HepG2 (cell line): ENCODE measurements around the gene AUH. TPM values are rescaled to one million over a fixed set of nuclear protein-coding genes. Genes with fewer than 3 reads are reported as not detected.

ENCODE experiments used
- ARID2 ChIP-seq: sonication (generic); formaldehyde crosslinking; IDR thresholded peaks from 2 replicates; pipeline ENCODE4 v1.8.1; 2022; ENCODE audit warnings: mild to moderate bottlenecking, missing genetic modification reagents, borderline replicate concordance
- DMAP1 ChIP-seq: IDR thresholded peaks from 2 replicates; pipeline ENCODE4 v1.6.1; 2016
- ELF3 ChIP-seq: IDR thresholded peaks from 2 replicates; pipeline ENCODE4 v1.6.1; 2016; ENCODE audit warnings: missing genetic modification reagents, missing compliant biosample characterization
- GFI1 ChIP-seq: sonication (generic); formaldehyde crosslinking; IDR thresholded peaks from 2 replicates; pipeline ENCODE4 v1.5.0; 2020; ENCODE audit warnings: missing genetic modification reagents, mild to moderate bottlenecking, borderline replicate concordance
- KDM6A ChIP-seq: IDR thresholded peaks from 2 replicates; pipeline ENCODE4 v1.6.1; 2016; ENCODE audit warnings: low read depth
- MXI1 ChIP-seq: IDR thresholded peaks from 3 replicates; pipeline ENCODE4 v1.6.1; 2012; ENCODE audit warnings: low read depth, low read length, inconsistent platforms, borderline replicate concordance
- SIX4 ChIP-seq: sonication (generic); formaldehyde crosslinking; IDR thresholded peaks from 2 replicates; pipeline ENCODE4 v1.4.0; 2020; ENCODE audit warnings: missing genetic modification reagents
- SOX13 ChIP-seq, 3 experiments: fragments of 450-650 bp in 1 of 3; sonication (generic) in 1 of 3; formaldehyde crosslinking in 1 of 3; IDR thresholded peaks in 2 of 3; conservative IDR thresholded peaks in 1 of 3; 2 replicates each; pipeline versions ENCODE4 v1.5.0 to v1.6.1; 2016 to 2020; ENCODE audit warnings: antibody characterized with exemption in 1 of 3, mild to moderate bottlenecking in 1 of 3, missing compliant biosample characterization in 1 of 3, missing genetic modification reagents in 1 of 3, moderate library complexity in 1 of 3
- SSRP1 ChIP-seq: IDR thresholded peaks from 2 replicates; pipeline ENCODE4 v1.6.1; 2016; ENCODE audit warnings: control low read depth
- TBL1XR1 ChIP-seq: fragments of 150-350 bp; IDR thresholded peaks from 2 replicates; pipeline ENCODE4 v1.6.1; 2014; ENCODE audit warnings: borderline replicate concordance, low read length; ENCODE audit not compliant: partially characterized antibody
- ZBTB7B ChIP-seq: sonication (generic); formaldehyde crosslinking; IDR thresholded peaks from 2 replicates; pipeline ENCODE4 v1.4.0; 2020; ENCODE audit warnings: missing genetic modification reagents
- ZNF143 ChIP-seq: sonication (generic); formaldehyde crosslinking; IDR thresholded peaks from 2 replicates; pipeline ENCODE4 v1.4.0; 2020; ENCODE audit warnings: missing genetic modification reagents
- polyA plus RNA-seq, 8 experiments: library from polyadenylated mRNA; depleted of rRNA in 3 of 8; stranded (reverse) in 7 of 8; unstranded in 1 of 8; fragments of >200 nt; fragmentation: Illumina TruSeq in 4 of 8; extraction: Trizol in 4 of 8; gene quantifications; 2 replicates each; pipeline versions ENCODE4 v1.2.1 to v1.2.3, GENCODE V29; 2011 to 2016; ENCODE audit warnings: low read depth in 4 of 8, missing spikeins in 1 of 8, mixed read lengths in 1 of 8; ENCODE audit not compliant: insufficient read depth in 1 of 8
- total RNA-seq, 5 experiments: library from RNA; depleted of rRNA; stranded (reverse); fragments of >200 nt; fragmentation: Illumina TruSeq; extraction: Trizol; gene quantifications; 2 replicates each; pipeline ENCODE4 v1.2.3, GENCODE V29; 2016; ENCODE audit warnings: low read depth in 1 of 5
- TF ChIP-seq, protein P1 (sequence below): sonication (generic); formaldehyde crosslinking; IDR thresholded peaks from 2 replicates; pipeline ENCODE4 v1.4.0; 2020; ENCODE audit warnings: missing genetic modification reagents
- TF ChIP-seq, protein P2 (sequence below): sonication (generic); formaldehyde crosslinking; IDR thresholded peaks from 2 replicates; pipeline ENCODE4 v1.4.0; 2020; ENCODE audit warnings: missing genetic modification reagents, borderline replicate concordance
- TF ChIP-seq, protein P3 (sequence below): sonication (generic); formaldehyde crosslinking; IDR thresholded peaks from 2 replicates; pipeline ENCODE4 v1.5.1; 2020; ENCODE audit warnings: mild to moderate bottlenecking, missing genetic modification reagents, borderline replicate concordance

The AUH gene
- total and polyA plus RNA-seq, 2 of the 13 experiments (the other 11 are each of a cell fraction or from before 2014, with no cell fraction given) = 25.8 to 31.9 TPM

DNA sequence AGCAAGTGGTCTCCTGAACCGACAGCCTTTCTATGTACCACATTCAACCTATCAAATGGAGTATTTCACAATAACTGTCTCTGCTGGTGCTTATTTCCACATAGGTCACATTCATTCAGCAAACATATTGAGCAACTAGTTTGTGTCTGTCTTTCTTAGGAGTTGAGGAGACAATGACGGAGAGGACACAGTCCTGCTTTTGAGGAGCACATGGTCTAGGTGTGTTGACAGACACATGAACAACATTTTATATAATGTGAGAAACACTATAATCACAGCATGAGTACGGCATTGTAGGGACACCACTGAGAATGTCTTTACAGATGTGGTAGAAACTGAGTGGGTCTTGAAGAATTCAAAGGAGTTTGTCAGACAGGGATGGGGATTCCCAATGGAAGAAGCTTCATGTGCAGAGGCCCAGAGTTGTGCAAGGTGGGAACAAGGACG, 33.4 kb upstream of the AUH start (continued):
- peak; percentile 88 for TF ChIP-seq TBL1XR1
- TF ChIP-seq ELF3 (CRISPR knock-in tag) = peak; percentile 87
- peak; percentile 81 for TF ChIP-seq SOX13 (IDR thresholded peaks at IDR 0.05)
- TF ChIP-seq SOX13 (CRISPR knock-in tag; conservative IDR thresholded peaks at IDR 0.05 in 1 of 2, IDR thresholded peaks at IDR 0.05 in 1 of 2) = peak in 1 of 2 experiments; percentile 97; a peak in 2 of 4 replicates
- peak; percentile 74 for TF ChIP-seq ZBTB7B (CRISPR knock-in tag)
- no peak for TF ChIP-seq ZNF143
- TF ChIP-seq, protein P1, sequence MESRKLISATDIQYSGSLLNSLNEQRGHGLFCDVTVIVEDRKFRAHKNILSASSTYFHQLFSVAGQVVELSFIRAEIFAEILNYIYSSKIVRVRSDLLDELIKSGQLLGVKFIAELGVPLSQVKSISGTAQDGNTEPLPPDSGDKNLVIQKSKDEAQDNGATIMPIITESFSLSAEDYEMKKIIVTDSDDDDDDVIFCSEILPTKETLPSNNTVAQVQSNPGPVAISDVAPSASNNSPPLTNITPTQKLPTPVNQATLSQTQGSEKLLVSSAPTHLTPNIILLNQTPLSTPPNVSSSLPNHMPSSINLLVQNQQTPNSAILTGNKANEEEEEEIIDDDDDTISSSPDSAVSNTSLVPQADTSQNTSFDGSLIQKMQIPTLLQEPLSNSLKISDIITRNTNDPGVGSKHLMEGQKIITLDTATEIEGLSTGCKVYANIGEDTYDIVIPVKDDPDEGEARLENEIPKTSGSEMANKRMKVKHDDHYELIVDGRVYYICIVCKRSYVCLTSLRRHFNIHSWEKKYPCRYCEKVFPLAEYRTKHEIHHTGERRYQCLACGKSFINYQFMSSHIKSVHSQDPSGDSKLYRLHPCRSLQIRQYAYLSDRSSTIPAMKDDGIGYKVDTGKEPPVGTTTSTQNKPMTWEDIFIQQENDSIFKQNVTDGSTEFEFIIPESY = peak; percentile 57; the same call in 1 of the 2 replicates
- peak; percentile 61; the same call in 1 of the 3 replicates for TF ChIP-seq MXI1
- no peak for TF ChIP-seq ARID2 (CRISPR knock-in tag)
- peak; percentile 64 for TF ChIP-seq GFI1 (CRISPR knock-in tag)
- TF ChIP-seq, protein P2, sequence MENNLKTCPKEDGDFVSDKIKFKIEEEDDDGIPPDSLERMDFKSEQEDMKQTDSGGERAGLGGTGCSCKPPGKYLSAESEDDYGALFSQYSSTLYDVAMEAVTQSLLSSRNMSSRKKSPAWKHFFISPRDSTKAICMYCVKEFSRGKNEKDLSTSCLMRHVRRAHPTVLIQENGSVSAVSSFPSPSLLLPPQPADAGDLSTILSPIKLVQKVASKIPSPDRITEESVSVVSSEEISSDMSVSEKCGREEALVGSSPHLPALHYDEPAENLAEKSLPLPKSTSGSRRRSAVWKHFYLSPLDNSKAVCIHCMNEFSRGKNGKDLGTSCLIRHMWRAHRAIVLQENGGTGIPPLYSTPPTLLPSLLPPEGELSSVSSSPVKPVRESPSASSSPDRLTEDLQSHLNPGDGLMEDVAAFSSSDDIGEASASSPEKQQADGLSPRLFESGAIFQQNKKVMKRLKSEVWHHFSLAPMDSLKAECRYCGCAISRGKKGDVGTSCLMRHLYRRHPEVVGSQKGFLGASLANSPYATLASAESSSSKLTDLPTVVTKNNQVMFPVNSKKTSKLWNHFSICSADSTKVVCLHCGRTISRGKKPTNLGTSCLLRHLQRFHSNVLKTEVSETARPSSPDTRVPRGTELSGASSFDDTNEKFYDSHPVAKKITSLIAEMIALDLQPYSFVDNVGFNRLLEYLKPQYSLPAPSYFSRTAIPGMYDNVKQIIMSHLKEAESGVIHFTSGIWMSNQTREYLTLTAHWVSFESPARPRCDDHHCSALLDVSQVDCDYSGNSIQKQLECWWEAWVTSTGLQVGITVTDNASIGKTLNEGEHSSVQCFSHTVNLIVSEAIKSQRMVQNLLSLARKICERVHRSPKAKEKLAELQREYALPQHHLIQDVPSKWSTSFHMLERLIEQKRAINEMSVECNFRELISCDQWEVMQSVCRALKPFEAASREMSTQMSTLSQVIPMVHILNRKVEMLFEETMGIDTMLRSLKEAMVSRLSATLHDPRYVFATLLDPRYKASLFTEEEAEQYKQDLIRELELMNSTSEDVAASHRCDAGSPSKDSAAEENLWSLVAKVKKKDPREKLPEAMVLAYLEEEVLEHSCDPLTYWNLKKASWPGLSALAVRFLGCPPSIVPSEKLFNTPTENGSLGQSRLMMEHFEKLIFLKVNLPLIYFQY = peak; percentile 61; the same call in 1 of the 2 replicates
- peak; percentile 64 for TF ChIP-seq SIX4 (CRISPR knock-in tag)
- peak; percentile 32; the same call in 1 of the 2 replicates for TF ChIP-seq KDM6A (CRISPR knock-in tag)
- TF ChIP-seq SSRP1 (CRISPR knock-in tag) = 0 out of 2 replicates have a peak, but pooled peaks have one; percentile 35
- TF ChIP-seq, protein P3, sequence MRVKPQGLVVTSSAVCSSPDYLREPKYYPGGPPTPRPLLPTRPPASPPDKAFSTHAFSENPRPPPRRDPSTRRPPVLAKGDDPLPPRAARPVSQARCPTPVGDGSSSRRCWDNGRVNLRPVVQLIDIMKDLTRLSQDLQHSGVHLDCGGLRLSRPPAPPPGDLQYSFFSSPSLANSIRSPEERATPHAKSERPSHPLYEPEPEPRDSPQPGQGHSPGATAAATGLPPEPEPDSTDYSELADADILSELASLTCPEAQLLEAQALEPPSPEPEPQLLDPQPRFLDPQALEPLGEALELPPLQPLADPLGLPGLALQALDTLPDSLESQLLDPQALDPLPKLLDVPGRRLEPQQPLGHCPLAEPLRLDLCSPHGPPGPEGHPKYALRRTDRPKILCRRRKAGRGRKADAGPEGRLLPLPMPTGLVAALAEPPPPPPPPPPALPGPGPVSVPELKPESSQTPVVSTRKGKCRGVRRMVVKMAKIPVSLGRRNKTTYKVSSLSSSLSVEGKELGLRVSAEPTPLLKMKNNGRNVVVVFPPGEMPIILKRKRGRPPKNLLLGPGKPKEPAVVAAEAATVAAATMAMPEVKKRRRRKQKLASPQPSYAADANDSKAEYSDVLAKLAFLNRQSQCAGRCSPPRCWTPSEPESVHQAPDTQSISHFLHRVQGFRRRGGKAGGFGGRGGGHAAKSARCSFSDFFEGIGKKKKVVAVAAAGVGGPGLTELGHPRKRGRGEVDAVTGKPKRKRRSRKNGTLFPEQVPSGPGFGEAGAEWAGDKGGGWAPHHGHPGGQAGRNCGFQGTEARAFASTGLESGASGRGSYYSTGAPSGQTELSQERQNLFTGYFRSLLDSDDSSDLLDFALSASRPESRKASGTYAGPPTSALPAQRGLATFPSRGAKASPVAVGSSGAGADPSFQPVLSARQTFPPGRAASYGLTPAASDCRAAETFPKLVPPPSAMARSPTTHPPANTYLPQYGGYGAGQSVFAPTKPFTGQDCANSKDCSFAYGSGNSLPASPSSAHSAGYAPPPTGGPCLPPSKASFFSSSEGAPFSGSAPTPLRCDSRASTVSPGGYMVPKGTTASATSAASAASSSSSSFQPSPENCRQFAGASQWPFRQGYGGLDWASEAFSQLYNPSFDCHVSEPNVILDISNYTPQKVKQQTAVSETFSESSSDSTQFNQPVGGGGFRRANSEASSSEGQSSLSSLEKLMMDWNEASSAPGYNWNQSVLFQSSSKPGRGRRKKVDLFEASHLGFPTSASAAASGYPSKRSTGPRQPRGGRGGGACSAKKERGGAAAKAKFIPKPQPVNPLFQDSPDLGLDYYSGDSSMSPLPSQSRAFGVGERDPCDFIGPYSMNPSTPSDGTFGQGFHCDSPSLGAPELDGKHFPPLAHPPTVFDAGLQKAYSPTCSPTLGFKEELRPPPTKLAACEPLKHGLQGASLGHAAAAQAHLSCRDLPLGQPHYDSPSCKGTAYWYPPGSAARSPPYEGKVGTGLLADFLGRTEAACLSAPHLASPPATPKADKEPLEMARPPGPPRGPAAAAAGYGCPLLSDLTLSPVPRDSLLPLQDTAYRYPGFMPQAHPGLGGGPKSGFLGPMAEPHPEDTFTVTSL (CRISPR knock-in tag) = peak; percentile 85
- peak; percentile 72 for TF ChIP-seq DMAP1
